Stomach (tissue), 4 donors: ENCODE data around the gene KRTAP29-1.

Source experiments
- CTCF ChIP-seq, 7 experiments: fragments of 450-650 bp in 4 of 7; fragments of 200-600 bp in 3 of 7; sonication (generic) in 3 of 7; IDR thresholded peaks; one replicate each; pipeline ENCODE4 v1.5.1; 2016 to 2019; ENCODE audit warnings: antibody characterized with exemption in 7 of 7, control low read depth in 2 of 7, mild to moderate bottlenecking in 1 of 7
- EP300 ChIP-seq: sonication (generic); formaldehyde crosslinking; IDR thresholded peaks from one replicate; pipeline ENCODE4 v1.6.1; 2017; ENCODE audit warnings: antibody characterized with exemption
- POLR2A ChIP-seq, 4 donors: fragments of 450-650 bp; IDR thresholded peaks; one replicate each; pipeline ENCODE4 v1.6.1; 2016; ENCODE audit warnings: antibody characterized with exemption in 4 of 4, control low read depth in 2 of 4, mild to moderate bottlenecking in 1 of 4, moderate library complexity in 1 of 4
- POLR2AphosphoS5 ChIP-seq, 3 donors: sonication (generic); formaldehyde crosslinking; IDR thresholded peaks; one replicate each; pipeline ENCODE4 v1.6.1; 2016; ENCODE audit warnings: antibody characterized with exemption in 3 of 3

GRCh38 chr17:41278176-41278955 is 24.3 kb downstream of the KRTAP29-1 start:
- TF ChIP-seq CTCF (IDR thresholded peaks at IDR 0.05) (no peak), POLR2A (IDR thresholded peaks at IDR 0.05) (no peak), EP300 (no peak), POLR2AphosphoS5 (IDR thresholded peaks at IDR 0.05) (no peak)
